ENCODE measurements around the gene PANK2.

Gene PANK2

GRCh38 chr20:3846740-3847428 is 42.3 kb upstream of the PANK2 start, which contains the start of gene MAVS:
MAVS (plus strand) TSS chr20:3846834; CDS start chr20:3854625, 7,791 bp downstream.
- no peak for TF ChIP-seq CTCF (IDR thresholded peaks at IDR 0.05; ENCODE audit: insufficient read depth, low read length, missing control alignments)
- CTCF ChIA-PET, result interaction anchor here (1.7 kb wide), 1 partner anchor 11 kb away, joined by 5 read pairs; no protein-coding TSS in a partner anchor

GRCh38 chr20:3847429-3847940 is 41.7 kb upstream of the PANK2 start:
- POLR2A ChIA-PET, result no interaction called here
- TF ChIP-seq CTCF (IDR thresholded peaks at IDR 0.05; ENCODE audit: insufficient read depth, low read length, missing control alignments), result no peak
- H3K4me3 ChIP-seq (ENCODE audit: low read depth, low read length), result peak overlapping the region; percentile 88
- CTCF ChIA-PET, result interaction anchor here (1.7 kb wide), 1 partner anchor 11 kb away, joined by 5 read pairs; no protein-coding TSS in a partner anchor
- DNase-seq (ENCODE audit: low read depth, low spot score), result no peak

More at GRCh38 chr20:3846740-3847428, 42.3 kb upstream of the PANK2 start, which contains the start of gene MAVS:
- POLR2A ChIA-PET, result interaction anchor here (0.6 kb wide), 1 partner anchor 57 kb away, joined by 4 read pairs; no protein-coding TSS in a partner anchor
- H3K4me3 ChIP-seq (ENCODE audit: low read depth, low read length), result peak within 1 kb of the TSS; percentile 88
- no peak for DNase-seq (ENCODE audit: low read depth, low spot score)

- ChIA-PET POLR2A (no interaction called here), CTCF (interaction anchor here (1.2 to 2.1 kb wide), 2 partner anchors 30 to 91 kb away, joined by 3 to 7 read pairs; no protein-coding TSS in a partner anchor)
- TF ChIP-seq CTCF (IDR thresholded peaks at IDR 0.05; ENCODE audit: insufficient read depth, low read length, missing control alignments), result no peak
- no peak overlapping the region; the same call in 1 of the 2 replicates for H3K4me3 ChIP-seq (ENCODE audit: low read depth, low read length)
- DNase-seq (ENCODE audit: low read depth, low spot score), result no peak
These were observed 40.6 kb upstream of the PANK2 start for GRCh38 chr20:3848565-3848964.

- TF ChIP-seq CTCF (IDR thresholded peaks at IDR 0.05; ENCODE audit: insufficient read depth, low read length, missing control alignments), result no peak
- ChIA-PET POLR2A (no interaction called here), CTCF (interaction anchor here (0.7 to 5.3 kb wide), 27 partner anchors 9 to 177 kb away, joined by 3 to 52 read pairs (median 5); partner anchors contain the start of genes ADISSP, AP5S1, CENPB and SPEF1)
- H3K4me3 ChIP-seq (ENCODE audit: low read depth, low read length), result no peak overlapping the region
- no peak for DNase-seq (ENCODE audit: low read depth, low spot score)
These were observed 34.7 kb upstream of the PANK2 start for GRCh38 chr20:3854462-3854871.

GRCh38 chr20:3857405-3857804 is 31.8 kb upstream of the PANK2 start:
- ChIA-PET POLR2A (no interaction called here), CTCF (interaction anchor here (1.1 to 5.3 kb wide), 6 partner anchors 9 to 139 kb away, joined by 3 to 52 read pairs (median 4); partner anchors contain the start of genes AP5S1, CENPB and MAVS)
- DNase-seq (ENCODE audit: low read depth, low spot score), result no peak
- no peak for TF ChIP-seq CTCF (IDR thresholded peaks at IDR 0.05; ENCODE audit: insufficient read depth, low read length, missing control alignments)
- H3K4me3 ChIP-seq (ENCODE audit: low read depth, low read length), result no peak overlapping the region

GRCh38 chr20:3858689-3859088 is 30.5 kb upstream of the PANK2 start:
- ChIA-PET CTCF (interaction anchor here (1.1 to 1.4 kb wide), 4 partner anchors 11 to 140 kb away, joined by 3 to 5 read pairs (median 3); partner anchors contain the start of genes AP5S1 and MAVS), POLR2A (interaction anchor here (1.1 kb wide), 1 partner anchor 38 kb away, joined by 3 read pairs; the partner anchor contains the start of gene AP5S1)
- DNase-seq (ENCODE audit: low read depth, low spot score), result no peak
- TF ChIP-seq CTCF (IDR thresholded peaks at IDR 0.05; ENCODE audit: insufficient read depth, low read length, missing control alignments), result no peak
- no peak overlapping the region for H3K4me3 ChIP-seq (ENCODE audit: low read depth, low read length)
